Body of pancreas (tissue), 4 donors: ENCODE results near the gene DDX47.

Experiments used
- CTCF ChIP-seq, 7 experiments: fragments of 450-650 bp in 4 of 7; fragments of 200-600 bp in 3 of 7; sonication (generic) in 3 of 7; IDR thresholded peaks; one replicate each; pipeline ENCODE4 v1.5.1; 2016 to 2019; ENCODE audit warnings: antibody characterized with exemption in 7 of 7
- POLR2A ChIP-seq, 3 donors: fragments of 450-650 bp; IDR thresholded peaks; one replicate each; pipeline ENCODE4 v1.6.1; 2016; ENCODE audit warnings: antibody characterized with exemption in 3 of 3, mild to moderate bottlenecking in 2 of 3

GRCh38 chr12:12811343-12811742 lies 1.8 kb upstream of the DDX47 start:
- TF ChIP-seq CTCF (IDR thresholded peaks at IDR 0.05) (no peak), POLR2A (IDR thresholded peaks at IDR 0.05) (no peak)
